GM18907 (cell line): ENCODE data around the gene TTN.

Experiments used
- ATAC-seq: cut with Tn5 transposase; IDR thresholded peaks from one replicate; pipeline ENCODE4 v1.9.1; 2021; ENCODE audit warnings: mild to moderate bottlenecking, moderate library complexity; ENCODE audit not compliant: unreplicated experiment

Gene TTN

GRCh38 chr2:178807227-178808008, at the start of gene TTN:
TSS of gene TTN (minus strand) at chr2:178807423. CDS start at chr2:178804642, 2,781 bp downstream.
- ATAC-seq = no peak

- no peak for ATAC-seq
These were observed 47.9 kb upstream of the TTN start for GRCh38 chr2:178855151-178855550.

DNA sequence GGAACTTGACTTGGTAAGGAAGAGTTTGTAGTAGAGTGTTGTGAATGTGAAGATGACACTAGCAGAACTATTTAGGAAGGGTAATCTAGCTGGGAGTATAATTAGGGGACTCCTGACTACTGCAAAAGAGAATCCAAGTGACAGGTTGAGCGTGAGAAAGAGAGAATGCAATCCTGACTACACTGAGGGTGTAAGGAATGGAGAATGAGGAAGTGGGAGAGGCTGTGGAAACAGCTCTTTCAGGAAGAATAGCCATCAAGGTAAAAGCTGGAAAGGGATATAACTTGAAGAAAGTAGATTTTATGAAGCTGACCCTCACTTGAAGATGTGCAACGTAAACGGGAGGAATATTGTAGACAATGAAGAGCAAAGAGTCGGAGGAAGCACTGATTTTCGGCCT, 41.1 kb upstream of the TTN start:
- no peak for ATAC-seq

- no peak for ATAC-seq
These were observed 39.2 kb upstream of the TTN start for GRCh38 chr2:178846458-178846802.

- ATAC-seq = no peak
These were observed 38.6 kb upstream of the TTN start for GRCh38 chr2:178845566-178846457.

DNA sequence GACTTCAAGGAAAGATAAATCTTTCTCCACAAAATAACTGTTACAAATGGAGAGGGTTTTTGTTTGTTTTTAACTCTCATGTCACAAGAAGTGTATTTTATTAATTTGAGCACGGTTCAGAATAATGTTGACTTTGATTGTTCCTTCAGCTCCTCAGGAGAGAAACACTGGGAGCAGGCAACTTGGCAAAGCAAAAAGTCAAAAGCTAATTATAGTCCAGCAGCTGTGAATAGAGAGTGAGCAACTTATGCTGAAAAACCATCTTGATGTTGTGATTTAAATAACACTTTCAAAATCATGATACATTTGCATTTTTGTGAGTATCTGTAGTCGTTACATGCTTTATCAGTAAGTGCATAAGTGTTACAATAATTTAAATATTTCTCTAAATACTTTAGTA, 37.5 kb upstream of the TTN start:
- ATAC-seq = no peak

GRCh38 chr2:178844269-178844668, 37.0 kb upstream of the TTN start:
- ATAC-seq = no peak

- no peak for ATAC-seq
These were observed 36.5 kb upstream of the TTN start for GRCh38 chr2:178843697-178844096.

DNA sequence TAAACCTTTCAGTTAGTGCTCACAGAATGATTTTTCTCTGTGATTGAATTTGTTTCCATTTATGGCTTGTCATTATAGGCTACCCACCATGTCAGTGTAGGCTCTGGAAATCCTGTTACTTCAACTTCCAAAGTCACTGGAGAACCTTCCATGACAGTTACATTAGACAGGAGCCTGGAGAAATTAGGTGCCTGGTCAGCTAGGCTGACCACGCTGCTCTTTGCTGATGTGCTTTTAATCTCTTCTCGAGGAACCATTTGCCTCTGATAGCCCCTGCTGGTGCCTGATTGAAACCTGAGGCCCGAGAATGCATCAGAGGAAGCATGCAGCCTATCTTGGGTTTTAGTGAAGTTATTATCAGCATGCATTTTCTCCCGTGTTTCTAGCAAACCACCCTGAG, 29.6 kb upstream of the TTN start:
- no peak for ATAC-seq

- ATAC-seq = no peak
These were observed 26.9 kb upstream of the TTN start for GRCh38 chr2:178834086-178834485.

GRCh38 chr2:178833382-178833781, 26.2 kb upstream of the TTN start:
- no peak for ATAC-seq

GRCh38 chr2:178830451-178830850, 23.2 kb upstream of the TTN start:
- no peak for ATAC-seq

DNA sequence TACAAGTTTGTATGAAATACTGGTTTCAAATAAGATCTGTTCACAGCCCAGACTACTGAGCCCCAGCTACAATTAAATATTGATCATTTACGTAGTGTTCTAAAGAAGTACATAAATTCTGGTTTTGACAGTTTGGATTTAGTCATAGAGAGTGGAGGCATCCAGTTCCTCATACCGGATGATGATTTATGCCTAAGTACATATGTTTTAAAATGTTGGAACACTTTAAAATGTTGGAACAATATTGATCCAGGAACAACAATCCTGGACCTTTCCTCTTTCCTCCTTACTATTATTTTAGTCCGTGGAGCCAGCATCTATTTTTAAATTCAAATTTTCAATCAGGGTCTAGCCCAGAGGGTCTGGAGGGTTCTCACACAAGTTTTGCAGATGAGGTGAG, 22.8 kb upstream of the TTN start:
- ATAC-seq = no peak

DNA sequence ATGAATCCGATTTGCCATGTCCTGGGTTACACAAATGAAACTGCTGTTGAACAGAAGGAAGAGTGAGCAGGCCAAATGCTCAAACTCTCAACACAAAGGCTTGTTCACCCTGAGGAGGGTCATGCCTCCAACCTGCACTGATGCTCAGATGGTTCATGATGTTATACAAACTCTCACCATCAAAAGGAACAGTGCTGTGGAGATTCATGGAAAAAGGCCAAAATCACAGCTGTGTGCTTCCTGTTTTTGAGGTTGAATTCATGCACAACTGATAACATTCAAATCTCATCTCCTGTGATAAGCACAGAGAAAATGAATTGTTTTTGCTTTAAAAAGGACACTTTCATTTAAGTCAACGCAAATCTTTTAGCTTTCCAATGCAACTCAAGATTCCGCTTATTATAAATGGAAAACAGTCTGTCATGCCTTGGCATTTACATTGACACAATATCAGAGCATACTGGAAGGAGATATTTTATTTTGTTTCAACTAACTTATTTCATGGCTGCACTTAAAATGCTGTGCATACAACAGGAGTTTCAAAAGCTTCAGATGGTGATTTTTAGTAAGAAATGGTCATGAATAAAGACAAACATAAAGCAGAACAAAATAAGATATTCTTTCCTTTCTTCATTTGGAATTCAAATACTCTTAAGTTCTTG, 22.2 kb upstream of the TTN start:
- no peak for ATAC-seq

DNA sequence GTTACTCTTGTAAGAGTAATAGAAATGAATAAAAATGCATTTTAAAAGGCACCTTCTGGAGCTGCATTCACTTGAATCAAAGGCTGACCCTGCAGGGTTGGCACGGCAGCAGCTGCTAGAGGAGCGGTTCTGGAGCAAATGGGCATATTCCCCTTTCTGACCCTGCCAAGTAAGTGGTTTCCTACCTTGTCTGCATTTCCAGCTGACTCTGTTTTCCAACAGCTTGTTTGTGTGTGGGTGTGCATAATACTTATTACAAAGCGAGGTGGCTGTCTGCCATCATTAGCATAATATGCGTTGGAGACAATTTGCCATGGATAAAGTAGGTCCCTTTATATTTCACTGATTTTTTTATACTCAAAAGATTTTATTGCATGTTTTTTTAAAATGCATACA, 21.3 kb upstream of the TTN start:
- ATAC-seq = no peak

- no peak for ATAC-seq
These were observed 20.7 kb upstream of the TTN start for GRCh38 chr2:178827739-178828485.

- no peak for ATAC-seq
These were observed 19.9 kb upstream of the TTN start for GRCh38 chr2:178827111-178827510.

- no peak for ATAC-seq
These were observed 18.0 kb upstream of the TTN start for GRCh38 chr2:178825183-178825582.

GRCh38 chr2:178824181-178824580, 17.0 kb upstream of the TTN start:
- ATAC-seq = no peak

DNA sequence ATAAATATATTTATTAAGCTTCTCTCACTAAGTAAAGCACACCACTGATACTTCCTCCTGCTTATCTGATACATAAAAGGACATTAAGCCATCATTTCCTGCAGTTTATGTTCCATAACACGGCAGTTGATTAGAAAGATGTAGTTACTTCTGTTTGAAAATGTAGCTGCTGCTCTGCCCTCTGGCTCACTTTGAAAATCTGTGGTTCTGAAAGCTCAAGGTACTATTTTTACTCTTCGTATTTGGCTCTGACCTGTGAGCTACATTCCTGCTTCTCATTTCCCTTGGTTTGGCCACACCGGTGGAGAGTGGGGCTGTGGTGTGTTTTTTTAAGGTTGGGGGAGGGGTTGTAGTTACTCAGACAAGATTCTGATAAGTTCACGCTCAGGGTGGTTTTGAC, 12.8 kb upstream of the TTN start:
- ATAC-seq = peak; percentile 93
